Esophagus muscularis mucosa (tissue), 3 donors: ENCODE results near the gene CAPS.

Source experiments
- POLR2A ChIP-seq: fragments of 450-650 bp; IDR thresholded peaks from one replicate; pipeline ENCODE4 v1.6.1; 2017; ENCODE audit warnings: antibody characterized with exemption, moderate library complexity, mild to moderate bottlenecking, low read depth
- POLR2AphosphoS5 ChIP-seq, 2 donors: sonication (generic); formaldehyde crosslinking; IDR thresholded peaks; one replicate each; pipeline ENCODE4 v1.6.1; 2017; ENCODE audit warnings: antibody characterized with exemption in 2 of 2
- TF ChIP-seq, protein P1 (sequence below), 3 experiments: fragments of 200-600 bp in 2 of 3; fragments of 450-650 bp in 1 of 3; sonication (generic) in 2 of 3; IDR thresholded peaks; one replicate each; pipeline ENCODE4 v1.5.1; 2017 to 2019; ENCODE audit warnings: antibody characterized with exemption in 3 of 3, mild to moderate bottlenecking in 2 of 3, moderate library complexity in 1 of 3

DNA sequence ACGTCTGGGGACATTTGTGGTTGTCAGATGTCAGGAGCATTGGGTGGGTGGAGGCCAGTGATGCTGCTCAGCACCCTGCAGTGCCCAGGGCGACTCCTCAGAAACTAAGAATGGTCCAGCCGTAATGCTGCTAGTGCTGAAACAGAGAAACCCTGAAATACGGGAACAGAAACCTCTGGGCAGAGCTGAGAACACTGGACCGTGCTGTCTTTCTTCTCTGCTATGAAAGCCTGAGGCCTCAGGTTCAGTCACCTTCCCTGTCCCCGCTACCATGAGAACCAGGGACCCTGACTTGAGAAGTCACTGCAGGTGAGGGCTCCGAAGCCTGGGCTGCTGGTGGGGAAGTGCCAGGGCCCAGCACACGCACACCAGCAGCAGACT lies 13.4 kb downstream of the CAPS start:
- TF ChIP-seq POLR2AphosphoS5 (IDR thresholded peaks at IDR 0.05) = no peak
- TF ChIP-seq, protein P1, sequence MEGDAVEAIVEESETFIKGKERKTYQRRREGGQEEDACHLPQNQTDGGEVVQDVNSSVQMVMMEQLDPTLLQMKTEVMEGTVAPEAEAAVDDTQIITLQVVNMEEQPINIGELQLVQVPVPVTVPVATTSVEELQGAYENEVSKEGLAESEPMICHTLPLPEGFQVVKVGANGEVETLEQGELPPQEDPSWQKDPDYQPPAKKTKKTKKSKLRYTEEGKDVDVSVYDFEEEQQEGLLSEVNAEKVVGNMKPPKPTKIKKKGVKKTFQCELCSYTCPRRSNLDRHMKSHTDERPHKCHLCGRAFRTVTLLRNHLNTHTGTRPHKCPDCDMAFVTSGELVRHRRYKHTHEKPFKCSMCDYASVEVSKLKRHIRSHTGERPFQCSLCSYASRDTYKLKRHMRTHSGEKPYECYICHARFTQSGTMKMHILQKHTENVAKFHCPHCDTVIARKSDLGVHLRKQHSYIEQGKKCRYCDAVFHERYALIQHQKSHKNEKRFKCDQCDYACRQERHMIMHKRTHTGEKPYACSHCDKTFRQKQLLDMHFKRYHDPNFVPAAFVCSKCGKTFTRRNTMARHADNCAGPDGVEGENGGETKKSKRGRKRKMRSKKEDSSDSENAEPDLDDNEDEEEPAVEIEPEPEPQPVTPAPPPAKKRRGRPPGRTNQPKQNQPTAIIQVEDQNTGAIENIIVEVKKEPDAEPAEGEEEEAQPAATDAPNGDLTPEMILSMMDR (IDR thresholded peaks at IDR 0.05) = no peak
- no peak for TF ChIP-seq POLR2A
